ENCODE data around the gene TFR2. TPM values are rescaled to one million over a fixed set of nuclear protein-coding genes. Genes with fewer than 3 reads are reported as not detected.

The TFR2 gene
- total RNA-seq, 1 experiment from 2014 or later: 11.8 TPM

- TF ChIP-seq CTCF (IDR thresholded peaks at IDR 0.05 in 2 of 3, conservative IDR thresholded peaks at IDR 0.05 in 1 of 3; ENCODE audit: borderline replicate concordance in 1 of 3, insufficient read depth in 1 of 3, low read depth in 2 of 3, low read length in 2 of 3) (peak in 2 of 3 experiments; percentile 37 to 45; a peak in 4 of 6 replicates), ZNF274 (IDR thresholded peaks at IDR 0.05; ENCODE audit: low read depth, low read length) (no peak), POLR2AphosphoS5 (IDR thresholded peaks at IDR 0.05; ENCODE audit: low read depth, low read length) (peak; percentile 50)
- H3K79me2 ChIP-seq (ENCODE audit: insufficient read depth, low read length): no peaks in the 10 kb centered on the region
- peak overlapping the region; percentile 86 for H3K4me2 ChIP-seq (ENCODE audit: low read length)
- RAD21 ChIA-PET (ENCODE audit: low non-redundant PET in 1 of 2, low total read pairs in 2 of 2, uncharacterized antibody in 2 of 2, unreplicated experiment in 2 of 2): no interaction called here
- POLR2A ChIA-PET: interaction anchor here (2.2 to 3.3 kb wide), 2 partner anchors 18 kb away, joined by 9 to 10 read pairs; partner anchors contain the start of genes FBXO24 and LRCH4
- peak overlapping the region; percentile 57 for H3K9ac ChIP-seq (ENCODE audit: low read length)
- peaks cover 4 to 50% of the 10 kb centered on the region in 2 experiments for H3K4me1 ChIP-seq (ENCODE audit: control insufficient read depth in 1 of 2, insufficient read depth in 2 of 2, low read length in 2 of 2)
- no peaks in the 10 kb centered on the region for H3K27me3 ChIP-seq (ENCODE audit: insufficient read depth, low read length)
- no peaks in the 10 kb centered on the region for H3K9me3 ChIP-seq (ENCODE audit: control insufficient read depth in 1 of 2, insufficient read depth in 1 of 2, low read depth in 1 of 2, low read length in 2 of 2)
- no peaks in the 10 kb centered on the region for H3K9me2 ChIP-seq (ENCODE audit: insufficient read depth)
- CTCF ChIA-PET: no interaction called here
- intact Hi-C loops (cut with micrococcal nuclease): no loop called here
- H3K4me3 ChIP-seq (replicated peaks in 1 of 2; ENCODE audit: low read depth in 1 of 2, low read length in 2 of 2): peak overlapping the region; percentile 64 to 72
- no peaks in the 10 kb centered on the region for H3K36me3 ChIP-seq (ENCODE audit: control insufficient read depth in 1 of 2, insufficient read depth in 2 of 2, low read length in 2 of 2)
- ATAC-seq: peak; percentile 84
- no peak for DNase-seq (ENCODE audit: low read depth, low spot score)
- H2AFZ ChIP-seq (ENCODE audit: low read depth, low read length, poor library complexity, severe bottlenecking): peak overlapping the region; percentile 17
- no peaks in the 10 kb centered on the region for H4K20me1 ChIP-seq (ENCODE audit: insufficient read depth)
- no TSS peak for BruUV-seq (replicated peaks)
- peak overlapping the region; percentile 77 for H3K27ac ChIP-seq (ENCODE audit: low read depth, low read length)
Observed at GRCh38 chr7:100604028-100604975, 37.0 kb downstream of the TFR2 start.

- ChIA-PET CTCF (no interaction called here), POLR2A (interaction anchor here (3.3 kb wide), 1 partner anchor 17 kb away, joined by 10 read pairs; the partner anchor contains the start of genes FBXO24 and LRCH4), RAD21 (ENCODE audit: low non-redundant PET in 1 of 2, low total read pairs in 2 of 2, uncharacterized antibody in 2 of 2, unreplicated experiment in 2 of 2) (no interaction called here)
- H3K9me2 ChIP-seq (ENCODE audit: insufficient read depth): no peaks in the 10 kb centered on the region
- no peak for TF ChIP-seq RAD21 (IDR thresholded peaks at IDR 0.05; ENCODE audit: low read depth)
- no peak for TF ChIP-seq ATF3 (IDR thresholded peaks at IDR 0.05)
- TF ChIP-seq SIN3A (IDR thresholded peaks at IDR 0.05; ENCODE audit: low read depth): no peak
- TF ChIP-seq MAX (IDR thresholded peaks at IDR 0.05): no peak
- no peaks in the 10 kb centered on the region for H3K79me2 ChIP-seq (ENCODE audit: insufficient read depth, low read length)
- intact Hi-C loops (cut with micrococcal nuclease): no loop called here
- no peak for ATAC-seq
- H3K36me3 ChIP-seq (ENCODE audit: control insufficient read depth in 1 of 2, insufficient read depth in 2 of 2, low read length in 2 of 2): no peaks in the 10 kb centered on the region
- BruUV-seq (replicated peaks): no TSS peak
- no peaks in the 10 kb centered on the region for H3K9me3 ChIP-seq (ENCODE audit: control insufficient read depth in 1 of 2, insufficient read depth in 1 of 2, low read depth in 1 of 2, low read length in 2 of 2)
- no peak for DNase-seq (ENCODE audit: low read depth, low spot score)
- no peaks in the 10 kb centered on the region for H4K20me1 ChIP-seq (ENCODE audit: insufficient read depth)
- peak overlapping the region; percentile 86 for H3K4me2 ChIP-seq (ENCODE audit: low read length)
- H3K27me3 ChIP-seq (ENCODE audit: insufficient read depth, low read length): no peaks in the 10 kb centered on the region
- peaks cover 4 to 50% of the 10 kb centered on the region in 2 experiments for H3K4me1 ChIP-seq (ENCODE audit: control insufficient read depth in 1 of 2, insufficient read depth in 2 of 2, low read length in 2 of 2)
- no peak overlapping the region for H2AFZ ChIP-seq (ENCODE audit: low read depth, low read length, poor library complexity, severe bottlenecking)
- peak overlapping the region in 1 of 2 experiments; percentile 72; a peak in 1 of 4 replicates for H3K4me3 ChIP-seq (replicated peaks in 1 of 2; ENCODE audit: low read depth in 1 of 2, low read length in 2 of 2)
- H3K27ac ChIP-seq (ENCODE audit: low read depth, low read length): peak overlapping the region; percentile 5; the same call in 1 of the 2 replicates
- H3K9ac ChIP-seq (ENCODE audit: low read length): peak overlapping the region; percentile 23; the same call in 1 of the 2 replicates
Observed at GRCh38 chr7:100603726-100604027, 37.7 kb downstream of the TFR2 start.

Measured in HCT116 (cell line).